Activated naive CD8-positive, alpha-beta T cell treated with anti-CD3 and anti-CD28 coated beads, Interleukin-2, amount 50 U/mL, for 16 hours (primary cell): ENCODE results near the gene MOCOS.

Source experiments
- DNase-seq: peaks from one replicate; pipeline ENCODE4 v3.0.0-alpha.2; 2020; ENCODE audit warnings: low read depth, low spot score

The MOCOS gene

GRCh38 chr18:36177913-36178312, 9.4 kb upstream of the MOCOS start:
- no peak for DNase-seq

- DNase-seq: no peak
These were observed 7.5 kb upstream of the MOCOS start for GRCh38 chr18:36179562-36180355.

GRCh38 chr18:36181441-36181840, 5.9 kb upstream of the MOCOS start:
- no peak for DNase-seq

- no peak for DNase-seq
These were observed 5.3 kb upstream of the MOCOS start for GRCh38 chr18:36181898-36182506.

GRCh38 chr18:36183033-36183432, 4.3 kb upstream of the MOCOS start:
- DNase-seq: no peak

GRCh38 chr18:36183987-36184386, 3.3 kb upstream of the MOCOS start:
- no peak for DNase-seq

- no peak for DNase-seq
These were observed 2.1 kb upstream of the MOCOS start for GRCh38 chr18:36185157-36185556.

GRCh38 chr18:36185901-36186460, 1.3 kb upstream of the MOCOS start:
- DNase-seq: no peak

GRCh38 chr18:36186461-36187192, 670 bp upstream of the MOCOS start:
- DNase-seq: no peak

- no peak for DNase-seq
These were observed 777 bp downstream of the MOCOS start for GRCh38 chr18:36187826-36188721.

GRCh38 chr18:36188916-36189315, 1.6 kb downstream of the MOCOS start:
- no peak for DNase-seq

GRCh38 chr18:36189486-36189885, 2.2 kb downstream of the MOCOS start:
- no peak for DNase-seq

GRCh38 chr18:36191286-36191685, 4.0 kb downstream of the MOCOS start:
- no peak for DNase-seq

GRCh38 chr18:36191711-36192110, 4.4 kb downstream of the MOCOS start:
- no peak for DNase-seq

GRCh38 chr18:36194600-36195315, 7.5 kb downstream of the MOCOS start:
- no peak for DNase-seq

GRCh38 chr18:36195427-36196122, 8.3 kb downstream of the MOCOS start:
- no peak for DNase-seq

GRCh38 chr18:36196238-36196995, 9.1 kb downstream of the MOCOS start:
- no peak for DNase-seq

GRCh38 chr18:36197511-36198166, 10.3 kb downstream of the MOCOS start:
- DNase-seq: no peak
